Natural killer cell (primary cell): ENCODE data around the gene BLTP3B. TPM values are rescaled to one million over a fixed set of nuclear protein-coding genes. Genes with fewer than 3 reads are reported as not detected.

ENCODE experiments used
- ATAC-seq, 3 donors: fragments of 150-1000 bp in 2 of 3; fragments of 200-7000 bp in 1 of 3; cut with Tn5 transposase; 1 replicate in 1 of 3; 2 replicates in 2 of 3; pipeline ENCODE4 v1.10.0; 2021; ENCODE audit warnings: mild to moderate bottlenecking in 2 of 3, moderate library complexity in 2 of 3
- DNase-seq, 2 donors: peaks; one replicate each; pipeline versions ENCODE4 v3.0.0 to v3.0.0-alpha.2; 2013 to 2021; ENCODE audit warnings: mixed read lengths in 1 of 2
- H3K27ac ChIP-seq: one replicate; pipeline ENCODE4 v1.5.1; 2013; ENCODE audit warnings: mild to moderate bottlenecking, low read length
- H3K27me3 ChIP-seq: one replicate; pipeline ENCODE4 v1.6.1; 2013; ENCODE audit warnings: low read length; ENCODE audit not compliant: control insufficient read depth, insufficient read depth
- H3K36me3 ChIP-seq: one replicate; pipeline ENCODE4 v1.6.1; 2013; ENCODE audit warnings: low read length; ENCODE audit not compliant: control insufficient read depth, insufficient read depth
- H3K4me1 ChIP-seq: one replicate; pipeline ENCODE4 v1.6.1; 2013; ENCODE audit warnings: low read length; ENCODE audit not compliant: control insufficient read depth, insufficient read depth
- H3K4me3 ChIP-seq: one replicate; pipeline ENCODE4 v1.5.1; 2013; ENCODE audit warnings: low read length
- H3K9me3 ChIP-seq: one replicate; pipeline ENCODE4 v1.6.1; 2013; ENCODE audit warnings: low read length; ENCODE audit not compliant: control insufficient read depth, insufficient read depth
- H3K27ac Mint-ChIP-seq, 2 donors: one replicate each; pipeline ENCODE4 v1.8.0; 2022; ENCODE audit warnings: mild to moderate bottlenecking in 2 of 2, mixed read lengths in 2 of 2, moderate library complexity in 1 of 2
- H3K27me3 Mint-ChIP-seq, 2 donors: one replicate each; pipeline ENCODE4 v1.8.0; 2022; ENCODE audit warnings: low read depth in 2 of 2, mixed read lengths in 2 of 2
- H3K36me3 Mint-ChIP-seq: one replicate; pipeline ENCODE4 v1.8.0; 2022; ENCODE audit warnings: mixed read lengths
- H3K4me1 Mint-ChIP-seq, 2 donors: one replicate each; pipeline ENCODE4 v1.8.0; 2022; ENCODE audit warnings: mixed read lengths in 2 of 2
- H3K4me3 Mint-ChIP-seq: one replicate; pipeline ENCODE4 v1.8.0; 2022; ENCODE audit warnings: mild to moderate bottlenecking, moderate library complexity, mixed read lengths
- H3K9me3 Mint-ChIP-seq, 2 donors: one replicate each; pipeline ENCODE4 v1.8.0; 2022; ENCODE audit warnings: mixed read lengths in 2 of 2
- WGBS: methylation state at CpG from one replicate; pipeline ENCODE4 v1.1.7; 2013; ENCODE audit warnings: missing lambda C conversion rate; ENCODE audit not compliant: insufficient coverage; 5-methylcytosine and 5-hydroxymethylcytosine counted together
- intact Hi-C: fragments of 100-400 bp; cut with micrococcal nuclease; formaldehyde crosslinking; loops from one replicate; pipeline ENCODE4 v1.14.2; 2022
- total RNA-seq, 4 donors: library from RNA; stranded (reverse); fragments of 120-200 nt in 1 of 4; gene quantifications; one replicate each; pipeline versions ENCODE4 v1.2.3 to v1.2.4, GENCODE V29; 2013 to 2022
- TF ChIP-seq, protein P1 (sequence below): fragments of 200-600 bp; IDR thresholded peaks from one replicate; pipeline ENCODE4 v1.8.0; 2022; ENCODE audit warnings: antibody characterized with exemption

The BLTP3B gene
- total RNA-seq, 3 donors from 2014 or later (not counting 1 experiment from before 2014, with no cell fraction given), result 30.8 to 42.8 (median 30.9) TPM

DNA sequence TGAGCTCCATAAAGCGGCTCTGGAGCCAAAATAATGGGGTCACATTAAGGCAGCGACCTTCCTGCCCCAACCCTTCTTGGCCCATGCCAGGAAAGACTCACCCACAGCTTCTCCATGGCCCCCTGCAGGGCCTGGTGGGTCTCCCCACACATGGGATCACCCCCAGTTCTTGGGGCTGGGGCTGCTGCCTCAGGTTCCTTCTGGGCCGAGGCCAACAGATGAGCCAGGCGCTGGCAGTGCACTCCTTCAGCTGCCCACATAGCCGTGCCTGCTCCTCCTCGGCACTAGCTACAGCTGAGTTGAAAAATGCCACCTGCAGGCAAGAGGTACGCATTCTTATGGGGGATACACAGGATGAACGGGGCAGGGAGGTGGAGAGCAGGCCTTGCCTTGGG lies 14.8 kb upstream of the BLTP3B start:
- Mint-ChIP-seq H3K9me3 (no peaks in the 10 kb centered on the region), H3K36me3 (no peaks in the 10 kb centered on the region), H3K27me3 (no peaks in the 10 kb centered on the region), H3K4me1 (peaks cover 5 to 10% of the 10 kb centered on the region in 2 donors), H3K4me3 (no peak overlapping the region), H3K27ac (no peak overlapping the region)
- DNase-seq, result no peak
- no peaks in the 10 kb centered on the region for H3K9me3 ChIP-seq
- ATAC-seq, result no peak
- no peaks in the 10 kb centered on the region for H3K36me3 ChIP-seq
- 93% methylated on average over 8 of the region's 8 CpGs for WGBS
- TF ChIP-seq, protein P1, sequence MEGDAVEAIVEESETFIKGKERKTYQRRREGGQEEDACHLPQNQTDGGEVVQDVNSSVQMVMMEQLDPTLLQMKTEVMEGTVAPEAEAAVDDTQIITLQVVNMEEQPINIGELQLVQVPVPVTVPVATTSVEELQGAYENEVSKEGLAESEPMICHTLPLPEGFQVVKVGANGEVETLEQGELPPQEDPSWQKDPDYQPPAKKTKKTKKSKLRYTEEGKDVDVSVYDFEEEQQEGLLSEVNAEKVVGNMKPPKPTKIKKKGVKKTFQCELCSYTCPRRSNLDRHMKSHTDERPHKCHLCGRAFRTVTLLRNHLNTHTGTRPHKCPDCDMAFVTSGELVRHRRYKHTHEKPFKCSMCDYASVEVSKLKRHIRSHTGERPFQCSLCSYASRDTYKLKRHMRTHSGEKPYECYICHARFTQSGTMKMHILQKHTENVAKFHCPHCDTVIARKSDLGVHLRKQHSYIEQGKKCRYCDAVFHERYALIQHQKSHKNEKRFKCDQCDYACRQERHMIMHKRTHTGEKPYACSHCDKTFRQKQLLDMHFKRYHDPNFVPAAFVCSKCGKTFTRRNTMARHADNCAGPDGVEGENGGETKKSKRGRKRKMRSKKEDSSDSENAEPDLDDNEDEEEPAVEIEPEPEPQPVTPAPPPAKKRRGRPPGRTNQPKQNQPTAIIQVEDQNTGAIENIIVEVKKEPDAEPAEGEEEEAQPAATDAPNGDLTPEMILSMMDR, result no peak
- H3K27ac ChIP-seq, result no peak overlapping the region
- intact Hi-C loops, result no loop called here
- no peaks in the 10 kb centered on the region for H3K27me3 ChIP-seq
- peaks cover 4% of the 10 kb centered on the region for H3K4me1 ChIP-seq
- no peak overlapping the region for H3K4me3 ChIP-seq

DNA sequence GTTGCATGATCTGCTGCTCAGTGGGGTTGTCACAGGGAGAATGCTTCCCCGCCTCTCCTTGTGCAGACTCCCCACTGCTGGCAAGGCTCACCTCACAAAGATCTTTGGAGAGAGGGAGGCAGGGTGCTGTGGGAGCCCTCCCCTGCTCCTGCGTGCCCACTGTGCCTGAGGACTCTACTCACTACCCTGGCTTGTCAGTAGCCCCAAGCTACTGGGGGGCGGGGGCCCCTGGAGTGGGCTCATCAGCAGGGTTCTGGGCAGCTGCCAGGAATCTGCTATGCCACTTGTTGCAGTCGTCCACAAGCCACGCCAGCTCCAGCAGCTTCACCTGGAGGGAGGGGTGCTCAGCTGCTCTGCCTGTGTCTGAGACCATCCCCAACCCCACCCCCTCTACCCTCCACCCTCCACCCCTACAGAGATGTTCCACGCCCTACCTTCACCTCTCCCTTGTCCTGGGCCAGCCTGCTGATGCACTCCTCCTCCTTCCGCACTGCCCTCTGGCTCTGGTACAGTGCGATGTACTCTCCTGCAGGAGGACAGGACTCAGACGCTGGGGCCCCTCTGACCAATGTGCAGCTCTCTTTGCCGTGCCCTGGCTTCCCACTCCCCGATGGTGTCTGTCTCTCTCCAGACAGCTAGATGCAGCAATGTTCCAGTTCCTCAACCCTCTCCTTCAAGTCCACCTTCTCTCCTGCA lies 14.2 kb upstream of the BLTP3B start:
- TF ChIP-seq, protein P1, result no peak
- no peaks in the 10 kb centered on the region for H3K27me3 ChIP-seq
- peaks cover 4% of the 10 kb centered on the region for H3K4me1 ChIP-seq
- H3K27ac ChIP-seq, result no peak overlapping the region
- peaks cover 5 to 10% of the 10 kb centered on the region in 2 donors for H3K4me1 Mint-ChIP-seq
- no peaks in the 10 kb centered on the region for H3K27me3 Mint-ChIP-seq
- H3K36me3 ChIP-seq, result no peaks in the 10 kb centered on the region
- H3K9me3 Mint-ChIP-seq, result no peaks in the 10 kb centered on the region
- H3K9me3 ChIP-seq, result no peaks in the 10 kb centered on the region
- no peak overlapping the region for H3K4me3 ChIP-seq
- intact Hi-C loops, result no loop called here
- DNase-seq (no peak), ATAC-seq (no peak)
- H3K4me3 Mint-ChIP-seq, result no peak overlapping the region
- 86% methylated on average over 11 of the region's 11 CpGs for WGBS
- H3K36me3 Mint-ChIP-seq, result no peaks in the 10 kb centered on the region
- no peak overlapping the region for H3K27ac Mint-ChIP-seq

DNA sequence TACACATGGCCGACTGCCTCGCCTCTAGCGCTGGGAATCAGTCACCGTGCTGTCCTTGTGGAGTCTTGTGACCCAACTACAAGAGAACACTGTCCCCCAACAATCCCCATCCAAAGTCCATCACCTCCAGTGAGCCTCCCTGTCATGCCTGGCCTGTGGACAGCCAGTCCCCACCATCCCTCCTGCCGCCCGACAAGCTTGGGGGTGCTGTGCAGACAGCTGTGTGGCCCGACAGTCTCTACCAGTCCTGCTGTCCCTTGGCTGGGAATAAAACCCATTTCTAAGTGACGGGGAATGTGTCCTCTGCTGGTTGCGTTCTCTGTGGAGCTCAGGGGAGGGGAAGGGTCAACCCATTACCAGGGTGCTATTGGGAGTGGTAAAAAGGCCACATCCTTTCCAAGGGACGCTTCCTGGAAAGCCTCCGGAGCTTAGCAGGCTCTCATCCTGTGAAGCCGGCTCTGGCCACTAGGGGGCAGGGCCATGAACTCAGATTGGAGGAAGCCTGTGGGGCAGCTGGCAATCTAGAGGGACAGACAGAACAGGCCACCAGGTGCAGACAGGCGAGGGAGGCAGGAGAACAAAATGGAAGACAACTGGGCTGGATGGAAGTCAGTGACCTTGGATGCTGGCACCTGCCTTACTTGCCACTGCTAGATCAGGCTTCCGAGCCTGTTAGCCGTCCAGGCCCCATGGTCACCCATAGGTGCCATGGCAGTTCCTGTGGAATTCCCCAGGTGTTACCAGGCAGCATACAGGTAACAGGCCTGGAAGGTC lies 12.0 kb upstream of the BLTP3B start:
- Histone ChIP-seq H3K27ac (no peak overlapping the region), H3K9me3 (no peaks in the 10 kb centered on the region), H3K27me3 (no peaks in the 10 kb centered on the region), H3K4me3 (no peak overlapping the region), H3K36me3 (no peaks in the 10 kb centered on the region), H3K4me1 (peaks cover 4% of the 10 kb centered on the region)
- no peak overlapping the region for H3K27ac Mint-ChIP-seq
- no peaks in the 10 kb centered on the region for H3K9me3 Mint-ChIP-seq
- H3K27me3 Mint-ChIP-seq, result no peaks in the 10 kb centered on the region
- H3K4me1 Mint-ChIP-seq, result peaks cover 5 to 10% of the 10 kb centered on the region in 2 donors
- TF ChIP-seq, protein P1, result peak; percentile 94
- no peaks in the 10 kb centered on the region for H3K36me3 Mint-ChIP-seq
- peak; percentile 67 to 80 for DNase-seq
- WGBS, result 66% methylated on average over 15 of the region's 15 CpGs
- peak; percentile 71 to 90 (median 85) for ATAC-seq
- intact Hi-C loops, result no loop called here
- H3K4me3 Mint-ChIP-seq, result no peak overlapping the region
